AG04450 (cell line): ENCODE data around the gene KCTD14. TPM values are rescaled to one million over a fixed set of nuclear protein-coding genes. Genes with fewer than 3 reads are reported as not detected.

Source experiments
- CTCF ChIA-PET: fragments of 300-600, 350-600 bp; formaldehyde crosslinking; extraction: SDS; loops from one replicate; lab custom pipeline; 2022; ENCODE audit warnings: antibody characterized with exemption, inconsistent platforms; lab: Charles Lee
- POLR2A ChIA-PET: fragments of 350-600 bp; formaldehyde crosslinking; extraction: SDS; loops from one replicate; lab custom pipeline; 2021; ENCODE audit warnings: antibody characterized with exemption, inconsistent platforms; lab: Yijun Ruan, JAX
- DNase-seq: peaks from one replicate; pipeline ENCODE4 v3.0.0-alpha.2; 2011; ENCODE audit warnings: low read depth, low spot score
- H3K27ac ChIP-seq: one replicate; pipeline ENCODE4 v1.5.1; 2012; ENCODE audit warnings: low read depth, low read length, control low read depth
- H3K27me3 ChIP-seq: one replicate; pipeline ENCODE4 v1.6.0; 2012; ENCODE audit warnings: low read length; ENCODE audit not compliant: control insufficient read depth, insufficient read depth
- H3K4me3 ChIP-seq: 2 replicates; pipeline ENCODE4 v1.5.1; 2011; ENCODE audit warnings: mild to moderate bottlenecking, low read depth, low read length, control low read depth
- H3K9me3 ChIP-seq: 2 replicates; pipeline ENCODE4 v1.5.1; 2012; ENCODE audit warnings: low read length; ENCODE audit not compliant: control insufficient read depth, insufficient read depth
- CTCF ChIP-seq: IDR thresholded peaks from 2 replicates; pipeline ENCODE4 v1.5.1; 2011; ENCODE audit warnings: low read depth, low read length, control low read depth, inconsistent platforms
- polyA plus RNA-seq: library from polyadenylated mRNA; depleted of rRNA; stranded (reverse); fragments of >200 nt; gene quantifications from 2 replicates; pipeline ENCODE4 v1.2.3, GENCODE V29; 2011; rRNA removed

KCTD14 gene
- polyA plus RNA-seq, 1 experiment: 3.3 TPM

- no peaks in the 10 kb centered on the region for H3K27me3 ChIP-seq
- DNase-seq: no peak
- ChIA-PET CTCF (no interaction called here), POLR2A (no interaction called here)
- H3K9me3 ChIP-seq: no peaks in the 10 kb centered on the region
- no peak overlapping the region for H3K4me3 ChIP-seq
- TF ChIP-seq CTCF: no peak
- no peak overlapping the region for H3K27ac ChIP-seq
Observed at GRCh38 chr11:77968337-77968736, 54.7 kb downstream of the KCTD14 start.

- Histone ChIP-seq H3K9me3 (no peaks in the 10 kb centered on the region), H3K27me3 (no peaks in the 10 kb centered on the region), H3K4me3 (no peak overlapping the region), H3K27ac (no peak overlapping the region)
- TF ChIP-seq CTCF: no peak
- CTCF ChIA-PET: no interaction called here
- no peak for DNase-seq
- POLR2A ChIA-PET: no interaction called here
Observed at GRCh38 chr11:77967753-77968152, 55.3 kb downstream of the KCTD14 start.

- TF ChIP-seq CTCF: no peak
- Histone ChIP-seq H3K4me3 (no peak overlapping the region), H3K27ac (no peak overlapping the region), H3K27me3 (no peaks in the 10 kb centered on the region), H3K9me3 (no peaks in the 10 kb centered on the region)
- ChIA-PET CTCF (no interaction called here), POLR2A (no interaction called here)
- no peak for DNase-seq
Observed at GRCh38 chr11:77967121-77967520, 56.0 kb downstream of the KCTD14 start.

GRCh38 chr11:77966338-77966737 lies 56.7 kb downstream of the KCTD14 start:
- no peak for TF ChIP-seq CTCF
- ChIA-PET CTCF (no interaction called here), POLR2A (interaction anchor here (0.5 kb wide), 1 partner anchor 24 kb away, joined by 5 read pairs; no protein-coding TSS in a partner anchor)
- no peak for DNase-seq
- Histone ChIP-seq H3K4me3 (no peak overlapping the region), H3K27me3 (no peaks in the 10 kb centered on the region), H3K27ac (no peak overlapping the region), H3K9me3 (no peaks in the 10 kb centered on the region)

Other genes with a start within 250 kb of the KCTD14 start
- 26.5 and 26.8 TPM in 2 replicates for gene RSF1, start 202.6 kb downstream of the KCTD14 start, polyA plus RNA-seq
- 45.9 and 57.7 TPM in 2 replicates for gene AAMDC, start 202.1 kb downstream of the KCTD14 start, polyA plus RNA-seq
- gene INTS4, start 28.6 kb downstream of the KCTD14 start, polyA plus RNA-seq: 28.4 and 29.4 TPM in 2 replicates
- gene THRSP, start 40.6 kb upstream of the KCTD14 start, polyA plus RNA-seq: not detected in 2 replicates
- gene NDUFC2, start 56.6 kb upstream of the KCTD14 start, polyA plus RNA-seq: 128 and 136 TPM in 2 replicates
- 58.4 and 80.0 TPM in 2 replicates for gene ALG8, start 116.3 kb upstream of the KCTD14 start, polyA plus RNA-seq
- 18.4 and 19.7 TPM in 2 replicates for gene KCTD21, start 165.3 kb upstream of the KCTD14 start, polyA plus RNA-seq
- gene USP35, start 165.6 kb upstream of the KCTD14 start, polyA plus RNA-seq: 5.5 and 6.0 TPM in 2 replicates